WTC11 (cell line): ENCODE measurements around the gene ZNF324B.

ENCODE experiments used
- ELF4 ChIP-seq: sonication (generic); formaldehyde crosslinking; IDR thresholded peaks from 2 replicates; pipeline ENCODE4 v1.8.1; 2022; ENCODE audit warnings: low read depth, mild to moderate bottlenecking, moderate library complexity, missing genetic modification reagents
- ESRRA ChIP-seq: sonication (generic); formaldehyde crosslinking; IDR thresholded peaks from 2 replicates; pipeline ENCODE4 v1.8.1; 2022; ENCODE audit warnings: mild to moderate bottlenecking, missing genetic modification reagents, borderline replicate concordance
- TF ChIP-seq, protein P1 (sequence below): fragments of 200-600 bp; IDR thresholded peaks from 2 replicates; pipeline ENCODE4 v1.8.0; 2022; ENCODE audit warnings: antibody characterized with exemption
- TF ChIP-seq, protein P2 (sequence below): sonication (generic); formaldehyde crosslinking; IDR thresholded peaks from 2 replicates; pipeline ENCODE4 v1.8.1; 2022; ENCODE audit warnings: low read depth, missing genetic modification reagents, borderline replicate concordance
- TF ChIP-seq, protein P3 (sequence below): sonication (generic); formaldehyde crosslinking; IDR thresholded peaks from 2 replicates; pipeline ENCODE4 v1.8.0; 2022; ENCODE audit warnings: mild to moderate bottlenecking, missing genetic modification reagents
- TF ChIP-seq, protein P4 (sequence below): sonication (generic); formaldehyde crosslinking; IDR thresholded peaks from 2 replicates; pipeline ENCODE4 v1.8.0; 2022; ENCODE audit warnings: missing genetic modification reagents
- TF ChIP-seq, protein P5 (sequence below): sonication (generic); formaldehyde crosslinking; IDR thresholded peaks from 2 replicates; pipeline ENCODE4 v1.8.1; 2022; ENCODE audit warnings: low read depth, mild to moderate bottlenecking, moderate library complexity, missing genetic modification reagents, borderline replicate concordance
- TF ChIP-seq, protein P6 (sequence below): sonication (generic); formaldehyde crosslinking; IDR thresholded peaks from 2 replicates; pipeline ENCODE4 v1.8.1; 2023; ENCODE audit warnings: mild to moderate bottlenecking, missing genetic modification reagents

DNA sequence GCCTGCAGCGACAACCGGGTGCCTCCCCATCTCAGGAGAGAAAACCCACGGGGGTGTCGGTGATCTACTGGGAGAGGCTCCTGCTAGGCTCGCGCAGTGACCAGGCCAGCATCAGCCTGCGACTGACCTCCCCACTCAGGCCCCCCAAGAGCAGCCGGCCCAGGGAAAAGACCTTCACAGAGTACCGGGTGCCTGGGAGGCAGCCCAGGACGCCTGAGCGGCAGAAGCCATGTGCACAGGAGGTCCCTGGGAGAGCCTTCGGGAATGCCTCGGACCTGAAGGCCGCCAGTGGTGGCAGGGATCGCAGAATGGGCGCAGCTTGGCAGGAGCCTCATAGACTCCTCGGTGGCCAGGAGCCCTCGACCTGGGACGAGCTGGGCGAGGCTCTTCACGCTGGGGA, 3.9 kb downstream of the ZNF324B start:
- TF ChIP-seq, protein P1, sequence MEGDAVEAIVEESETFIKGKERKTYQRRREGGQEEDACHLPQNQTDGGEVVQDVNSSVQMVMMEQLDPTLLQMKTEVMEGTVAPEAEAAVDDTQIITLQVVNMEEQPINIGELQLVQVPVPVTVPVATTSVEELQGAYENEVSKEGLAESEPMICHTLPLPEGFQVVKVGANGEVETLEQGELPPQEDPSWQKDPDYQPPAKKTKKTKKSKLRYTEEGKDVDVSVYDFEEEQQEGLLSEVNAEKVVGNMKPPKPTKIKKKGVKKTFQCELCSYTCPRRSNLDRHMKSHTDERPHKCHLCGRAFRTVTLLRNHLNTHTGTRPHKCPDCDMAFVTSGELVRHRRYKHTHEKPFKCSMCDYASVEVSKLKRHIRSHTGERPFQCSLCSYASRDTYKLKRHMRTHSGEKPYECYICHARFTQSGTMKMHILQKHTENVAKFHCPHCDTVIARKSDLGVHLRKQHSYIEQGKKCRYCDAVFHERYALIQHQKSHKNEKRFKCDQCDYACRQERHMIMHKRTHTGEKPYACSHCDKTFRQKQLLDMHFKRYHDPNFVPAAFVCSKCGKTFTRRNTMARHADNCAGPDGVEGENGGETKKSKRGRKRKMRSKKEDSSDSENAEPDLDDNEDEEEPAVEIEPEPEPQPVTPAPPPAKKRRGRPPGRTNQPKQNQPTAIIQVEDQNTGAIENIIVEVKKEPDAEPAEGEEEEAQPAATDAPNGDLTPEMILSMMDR = no peak
- TF ChIP-seq, protein P2, sequence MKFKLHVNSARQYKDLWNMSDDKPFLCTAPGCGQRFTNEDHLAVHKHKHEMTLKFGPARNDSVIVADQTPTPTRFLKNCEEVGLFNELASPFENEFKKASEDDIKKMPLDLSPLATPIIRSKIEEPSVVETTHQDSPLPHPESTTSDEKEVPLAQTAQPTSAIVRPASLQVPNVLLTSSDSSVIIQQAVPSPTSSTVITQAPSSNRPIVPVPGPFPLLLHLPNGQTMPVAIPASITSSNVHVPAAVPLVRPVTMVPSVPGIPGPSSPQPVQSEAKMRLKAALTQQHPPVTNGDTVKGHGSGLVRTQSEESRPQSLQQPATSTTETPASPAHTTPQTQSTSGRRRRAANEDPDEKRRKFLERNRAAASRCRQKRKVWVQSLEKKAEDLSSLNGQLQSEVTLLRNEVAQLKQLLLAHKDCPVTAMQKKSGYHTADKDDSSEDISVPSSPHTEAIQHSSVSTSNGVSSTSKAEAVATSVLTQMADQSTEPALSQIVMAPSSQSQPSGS (CRISPR knock-in tag) = no peak
- TF ChIP-seq ELF4 (CRISPR knock-in tag) = no peak
- TF ChIP-seq, protein P3, sequence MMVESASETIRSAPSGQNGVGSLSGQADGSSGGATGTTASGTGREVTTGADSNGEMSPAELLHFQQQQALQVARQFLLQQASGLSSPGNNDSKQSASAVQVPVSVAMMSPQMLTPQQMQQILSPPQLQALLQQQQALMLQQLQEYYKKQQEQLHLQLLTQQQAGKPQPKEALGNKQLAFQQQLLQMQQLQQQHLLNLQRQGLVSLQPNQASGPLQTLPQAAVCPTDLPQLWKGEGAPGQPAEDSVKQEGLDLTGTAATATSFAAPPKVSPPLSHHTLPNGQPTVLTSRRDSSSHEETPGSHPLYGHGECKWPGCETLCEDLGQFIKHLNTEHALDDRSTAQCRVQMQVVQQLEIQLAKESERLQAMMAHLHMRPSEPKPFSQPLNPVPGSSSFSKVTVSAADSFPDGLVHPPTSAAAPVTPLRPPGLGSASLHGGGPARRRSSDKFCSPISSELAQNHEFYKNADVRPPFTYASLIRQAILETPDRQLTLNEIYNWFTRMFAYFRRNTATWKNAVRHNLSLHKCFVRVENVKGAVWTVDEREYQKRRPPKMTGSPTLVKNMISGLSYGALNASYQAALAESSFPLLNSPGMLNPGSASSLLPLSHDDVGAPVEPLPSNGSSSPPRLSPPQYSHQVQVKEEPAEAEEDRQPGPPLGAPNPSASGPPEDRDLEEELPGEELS (CRISPR knock-in tag) = no peak
- TF ChIP-seq, protein P4, sequence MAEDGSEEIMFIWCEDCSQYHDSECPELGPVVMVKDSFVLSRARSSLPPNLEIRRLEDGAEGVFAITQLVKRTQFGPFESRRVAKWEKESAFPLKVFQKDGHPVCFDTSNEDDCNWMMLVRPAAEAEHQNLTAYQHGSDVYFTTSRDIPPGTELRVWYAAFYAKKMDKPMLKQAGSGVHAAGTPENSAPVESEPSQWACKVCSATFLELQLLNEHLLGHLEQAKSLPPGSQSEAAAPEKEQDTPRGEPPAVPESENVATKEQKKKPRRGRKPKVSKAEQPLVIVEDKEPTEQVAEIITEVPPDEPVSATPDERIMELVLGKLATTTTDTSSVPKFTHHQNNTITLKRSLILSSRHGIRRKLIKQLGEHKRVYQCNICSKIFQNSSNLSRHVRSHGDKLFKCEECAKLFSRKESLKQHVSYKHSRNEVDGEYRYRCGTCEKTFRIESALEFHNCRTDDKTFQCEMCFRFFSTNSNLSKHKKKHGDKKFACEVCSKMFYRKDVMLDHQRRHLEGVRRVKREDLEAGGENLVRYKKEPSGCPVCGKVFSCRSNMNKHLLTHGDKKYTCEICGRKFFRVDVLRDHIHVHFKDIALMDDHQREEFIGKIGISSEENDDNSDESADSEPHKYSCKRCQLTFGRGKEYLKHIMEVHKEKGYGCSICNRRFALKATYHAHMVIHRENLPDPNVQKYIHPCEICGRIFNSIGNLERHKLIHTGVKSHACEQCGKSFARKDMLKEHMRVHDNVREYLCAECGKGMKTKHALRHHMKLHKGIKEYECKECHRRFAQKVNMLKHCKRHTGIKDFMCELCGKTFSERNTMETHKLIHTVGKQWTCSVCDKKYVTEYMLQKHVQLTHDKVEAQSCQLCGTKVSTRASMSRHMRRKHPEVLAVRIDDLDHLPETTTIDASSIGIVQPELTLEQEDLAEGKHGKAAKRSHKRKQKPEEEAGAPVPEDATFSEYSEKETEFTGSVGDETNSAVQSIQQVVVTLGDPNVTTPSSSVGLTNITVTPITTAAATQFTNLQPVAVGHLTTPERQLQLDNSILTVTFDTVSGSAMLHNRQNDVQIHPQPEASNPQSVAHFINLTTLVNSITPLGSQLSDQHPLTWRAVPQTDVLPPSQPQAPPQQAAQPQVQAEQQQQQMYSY = no peak
- no peak for TF ChIP-seq ESRRA
- TF ChIP-seq, protein P5, sequence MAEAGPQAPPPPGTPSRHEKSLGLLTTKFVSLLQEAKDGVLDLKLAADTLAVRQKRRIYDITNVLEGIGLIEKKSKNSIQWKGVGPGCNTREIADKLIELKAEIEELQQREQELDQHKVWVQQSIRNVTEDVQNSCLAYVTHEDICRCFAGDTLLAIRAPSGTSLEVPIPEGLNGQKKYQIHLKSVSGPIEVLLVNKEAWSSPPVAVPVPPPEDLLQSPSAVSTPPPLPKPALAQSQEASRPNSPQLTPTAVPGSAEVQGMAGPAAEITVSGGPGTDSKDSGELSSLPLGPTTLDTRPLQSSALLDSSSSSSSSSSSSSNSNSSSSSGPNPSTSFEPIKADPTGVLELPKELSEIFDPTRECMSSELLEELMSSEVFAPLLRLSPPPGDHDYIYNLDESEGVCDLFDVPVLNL (CRISPR knock-in tag) = no peak
- TF ChIP-seq, protein P6, sequence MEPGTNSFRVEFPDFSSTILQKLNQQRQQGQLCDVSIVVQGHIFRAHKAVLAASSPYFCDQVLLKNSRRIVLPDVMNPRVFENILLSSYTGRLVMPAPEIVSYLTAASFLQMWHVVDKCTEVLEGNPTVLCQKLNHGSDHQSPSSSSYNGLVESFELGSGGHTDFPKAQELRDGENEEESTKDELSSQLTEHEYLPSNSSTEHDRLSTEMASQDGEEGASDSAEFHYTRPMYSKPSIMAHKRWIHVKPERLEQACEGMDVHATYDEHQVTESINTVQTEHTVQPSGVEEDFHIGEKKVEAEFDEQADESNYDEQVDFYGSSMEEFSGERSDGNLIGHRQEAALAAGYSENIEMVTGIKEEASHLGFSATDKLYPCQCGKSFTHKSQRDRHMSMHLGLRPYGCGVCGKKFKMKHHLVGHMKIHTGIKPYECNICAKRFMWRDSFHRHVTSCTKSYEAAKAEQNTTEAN = no peak
